Measurements from ENCODE around the gene RAF1.

The RAF1 gene

GRCh38 chr3:12692444-12692843 is 28.5 kb upstream of the RAF1 start:
- no peak overlapping the region for H3K4me3 ChIP-seq (ENCODE audit: low read depth, low read length)
- no peak for TF ChIP-seq CTCF (IDR thresholded peaks at IDR 0.05; ENCODE audit: low read depth, low read length, missing control alignments)
- in situ Hi-C loops (cut with HindIII; ENCODE audit: low sequenced_read_pairs) = no loop called here
- no peak for DNase-seq (ENCODE audit: low read depth)

GRCh38 chr3:12689997-12690711 is 26.2 kb upstream of the RAF1 start:
- H3K4me3 ChIP-seq (ENCODE audit: low read depth, low read length) = no peak overlapping the region
- no peak for DNase-seq (ENCODE audit: low read depth)
- in situ Hi-C loops (cut with HindIII; ENCODE audit: low sequenced_read_pairs) = no loop called here
- TF ChIP-seq CTCF (IDR thresholded peaks at IDR 0.05; ENCODE audit: low read depth, low read length, missing control alignments) = no peak

GRCh38 chr3:12687948-12688347 is 24.0 kb upstream of the RAF1 start:
- no peak for TF ChIP-seq CTCF (IDR thresholded peaks at IDR 0.05; ENCODE audit: low read depth, low read length, missing control alignments)
- in situ Hi-C loops (cut with HindIII; ENCODE audit: low sequenced_read_pairs) = no loop called here
- no peak for DNase-seq (ENCODE audit: low read depth)
- no peak overlapping the region for H3K4me3 ChIP-seq (ENCODE audit: low read depth, low read length)

GRCh38 chr3:12686096-12686495 is 22.2 kb upstream of the RAF1 start:
- no peak for TF ChIP-seq CTCF (IDR thresholded peaks at IDR 0.05; ENCODE audit: low read depth, low read length, missing control alignments)
- in situ Hi-C loops (cut with HindIII; ENCODE audit: low sequenced_read_pairs) = no loop called here
- no peak for DNase-seq (ENCODE audit: low read depth)
- no peak overlapping the region for H3K4me3 ChIP-seq (ENCODE audit: low read depth, low read length)

- in situ Hi-C loops (cut with HindIII; ENCODE audit: low sequenced_read_pairs) = no loop called here
- no peak overlapping the region for H3K4me3 ChIP-seq (ENCODE audit: low read depth, low read length)
- no peak for TF ChIP-seq CTCF (IDR thresholded peaks at IDR 0.05; ENCODE audit: low read depth, low read length, missing control alignments)
- DNase-seq (ENCODE audit: low read depth) = no peak
These were observed 18.1 kb upstream of the RAF1 start for GRCh38 chr3:12681943-12682390.

GRCh38 chr3:12681089-12681942 is 17.4 kb upstream of the RAF1 start:
- in situ Hi-C loops (cut with HindIII; ENCODE audit: low sequenced_read_pairs) = no loop called here
- no peak for DNase-seq (ENCODE audit: low read depth)
- H3K4me3 ChIP-seq (ENCODE audit: low read depth, low read length) = no peak overlapping the region
- no peak for TF ChIP-seq CTCF (IDR thresholded peaks at IDR 0.05; ENCODE audit: low read depth, low read length, missing control alignments)
